HG02623 (cell line): Measurements from ENCODE around the gene TTC7B.

Source experiments
- ATAC-seq: cut with Tn5 transposase; IDR thresholded peaks from one replicate; pipeline ENCODE4 v1.9.1; 2021; ENCODE audit warnings: moderate library complexity; ENCODE audit not compliant: unreplicated experiment

The TTC7B gene

GRCh38 chr14:90567991-90568390 lies 248.2 kb downstream of the TTC7B start:
- ATAC-seq = no peak

GRCh38 chr14:90567191-90567590 lies 249.0 kb downstream of the TTC7B start:
- no peak for ATAC-seq

DNA sequence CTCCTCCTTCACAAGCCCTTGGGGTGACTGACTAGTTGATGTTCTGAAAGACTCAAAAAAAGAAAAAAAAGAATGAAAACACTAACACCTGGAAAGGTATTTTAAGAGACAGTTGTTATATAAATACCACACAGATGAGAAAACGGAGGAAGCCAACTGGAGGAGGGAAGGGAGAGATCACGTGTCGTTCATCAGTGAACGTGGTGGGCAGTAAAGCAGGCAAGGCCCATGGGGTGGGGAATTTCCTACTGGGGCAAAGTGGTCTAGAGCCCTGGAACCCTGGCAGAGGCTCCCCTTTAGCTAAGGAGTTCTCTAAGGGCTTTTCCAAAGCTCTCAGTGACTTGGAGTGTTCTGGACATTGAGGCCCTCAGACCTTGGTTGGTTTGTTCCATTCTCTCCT lies 249.7 kb downstream of the TTC7B start:
- no peak for ATAC-seq

GRCh38 chr14:90564496-90564895 lies 251.7 kb downstream of the TTC7B start:
- no peak for ATAC-seq

GRCh38 chr14:90562652-90563051 lies 253.6 kb downstream of the TTC7B start:
- no peak for ATAC-seq

DNA sequence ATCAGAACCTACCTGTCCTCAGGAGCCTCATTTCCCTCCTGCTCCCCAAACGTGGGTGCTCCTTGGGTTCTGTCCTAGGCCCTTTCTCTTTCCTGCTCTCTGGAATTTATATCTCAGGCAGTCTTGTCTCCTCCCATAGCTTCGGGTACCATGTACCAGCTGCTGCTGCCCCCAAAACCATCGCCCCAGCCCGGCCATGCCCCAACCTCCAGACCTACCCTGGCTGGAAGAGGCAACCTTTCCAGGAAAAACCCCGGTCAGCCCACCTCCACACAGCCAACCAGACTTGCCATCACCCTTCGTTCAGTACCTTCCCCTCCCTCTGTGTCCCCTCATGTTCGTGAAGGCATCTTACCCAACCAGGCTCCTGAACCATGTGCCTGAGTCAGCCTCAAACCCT lies 254.3 kb downstream of the TTC7B start:
- no peak for ATAC-seq

DNA sequence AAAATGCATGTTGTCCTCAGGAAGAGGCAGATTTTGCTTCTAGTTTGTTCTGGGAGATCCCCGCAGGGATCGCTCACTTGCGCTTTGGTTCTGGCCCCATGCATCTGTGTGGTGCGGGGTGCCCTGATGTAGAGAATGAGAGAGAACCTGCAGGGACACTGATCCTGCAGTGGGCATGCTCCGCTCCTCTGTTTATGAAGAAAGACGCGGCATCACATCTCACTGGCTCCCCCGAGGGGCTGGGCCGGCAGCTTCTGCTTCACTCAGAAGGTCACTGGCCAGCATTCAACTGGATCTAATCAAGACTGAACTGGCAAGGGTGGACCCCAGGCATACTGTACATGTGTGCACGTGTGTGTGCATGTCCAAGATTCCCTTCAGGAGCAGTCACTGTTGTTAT lies 255.2 kb downstream of the TTC7B start:
- ATAC-seq = no peak

DNA sequence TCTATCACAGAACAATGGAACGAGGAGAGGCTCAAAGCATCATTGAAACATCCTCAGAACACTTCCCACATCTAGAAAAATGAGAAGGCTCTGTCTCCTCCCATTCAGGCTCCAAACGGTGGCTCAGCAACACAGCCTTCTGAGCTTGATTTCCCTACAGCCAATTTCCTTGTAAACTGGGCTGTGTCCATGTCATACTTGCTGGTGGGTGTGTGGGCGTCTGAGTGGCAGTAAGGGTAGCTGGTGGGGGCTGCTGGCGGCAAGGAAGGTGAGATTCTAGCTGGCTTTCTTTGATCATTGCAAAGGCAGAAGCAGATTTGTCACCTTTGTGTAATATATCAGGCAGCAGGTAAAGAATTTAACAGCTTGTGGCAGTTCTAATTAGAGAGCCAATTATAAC lies 255.7 kb downstream of the TTC7B start:
- no peak for ATAC-seq

- no peak for ATAC-seq
These were observed 256.3 kb downstream of the TTC7B start for GRCh38 chr14:90559811-90560492.

GRCh38 chr14:90558983-90559590 lies 257.1 kb downstream of the TTC7B start:
- no peak for ATAC-seq

DNA sequence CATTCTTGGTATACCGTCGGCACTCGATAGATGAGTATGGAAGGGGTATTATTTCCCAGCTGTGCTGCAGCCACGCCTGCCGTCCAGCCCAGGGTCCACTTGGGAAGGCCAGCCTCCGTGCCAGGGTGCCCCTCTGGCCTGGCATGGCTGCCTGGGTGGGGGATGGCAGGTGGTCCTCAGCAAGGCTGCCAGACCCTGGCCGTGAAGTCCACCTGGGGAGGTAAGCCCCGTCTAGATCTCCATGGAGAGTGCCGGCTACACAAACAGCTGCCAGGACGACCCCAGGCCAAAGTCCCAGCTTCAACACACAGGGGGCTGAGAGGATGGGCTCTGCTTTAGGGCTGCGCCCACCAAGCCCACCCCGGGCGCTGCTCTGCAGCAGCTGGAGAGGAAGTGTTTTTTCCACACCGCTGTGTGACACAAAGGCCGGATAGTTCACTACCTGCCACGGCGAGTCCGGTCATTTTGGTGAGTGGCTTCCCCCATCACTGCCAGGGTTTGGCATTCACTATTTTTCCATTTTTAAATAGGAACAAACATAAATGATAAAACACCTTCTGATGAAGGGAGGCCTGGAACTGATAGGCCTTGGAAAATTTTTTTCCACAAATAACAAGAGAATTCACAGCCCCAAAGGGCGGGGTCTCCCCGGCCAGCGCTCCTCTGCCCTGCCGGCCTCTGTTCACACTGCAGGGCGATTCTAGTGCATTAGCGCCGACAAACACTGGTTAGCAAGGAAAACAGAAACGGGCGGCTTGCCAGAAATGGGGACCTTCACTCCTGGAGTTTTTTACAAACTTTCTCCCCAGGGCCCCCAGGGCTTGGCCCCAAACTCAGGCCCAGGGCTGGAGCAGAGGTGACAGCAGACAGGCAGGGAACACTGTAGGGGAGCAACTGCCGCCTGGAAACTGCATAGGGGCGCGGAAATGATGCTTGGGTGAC lies 257.9 kb downstream of the TTC7B start:
- ATAC-seq = no peak

DNA sequence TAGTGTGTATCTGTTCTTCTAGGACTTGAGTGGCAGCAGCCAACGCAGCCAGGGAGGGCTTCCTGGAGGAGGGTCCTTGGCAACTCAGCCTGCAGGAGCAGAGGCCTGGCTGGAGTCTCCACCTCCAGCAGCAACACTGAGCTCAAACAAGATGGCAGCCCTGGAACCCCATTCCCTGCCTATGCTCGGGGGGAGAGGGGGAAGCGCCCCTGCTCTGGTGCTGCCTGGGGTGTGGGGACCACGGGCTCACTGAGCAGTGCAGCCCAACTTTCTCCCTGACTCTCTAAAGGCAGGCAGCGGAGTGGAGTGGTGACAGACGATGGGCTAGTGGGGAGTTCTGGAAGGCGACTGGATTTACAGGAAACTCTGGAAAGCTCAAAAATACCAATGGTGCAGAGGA lies 258.7 kb downstream of the TTC7B start:
- no peak for ATAC-seq

DNA sequence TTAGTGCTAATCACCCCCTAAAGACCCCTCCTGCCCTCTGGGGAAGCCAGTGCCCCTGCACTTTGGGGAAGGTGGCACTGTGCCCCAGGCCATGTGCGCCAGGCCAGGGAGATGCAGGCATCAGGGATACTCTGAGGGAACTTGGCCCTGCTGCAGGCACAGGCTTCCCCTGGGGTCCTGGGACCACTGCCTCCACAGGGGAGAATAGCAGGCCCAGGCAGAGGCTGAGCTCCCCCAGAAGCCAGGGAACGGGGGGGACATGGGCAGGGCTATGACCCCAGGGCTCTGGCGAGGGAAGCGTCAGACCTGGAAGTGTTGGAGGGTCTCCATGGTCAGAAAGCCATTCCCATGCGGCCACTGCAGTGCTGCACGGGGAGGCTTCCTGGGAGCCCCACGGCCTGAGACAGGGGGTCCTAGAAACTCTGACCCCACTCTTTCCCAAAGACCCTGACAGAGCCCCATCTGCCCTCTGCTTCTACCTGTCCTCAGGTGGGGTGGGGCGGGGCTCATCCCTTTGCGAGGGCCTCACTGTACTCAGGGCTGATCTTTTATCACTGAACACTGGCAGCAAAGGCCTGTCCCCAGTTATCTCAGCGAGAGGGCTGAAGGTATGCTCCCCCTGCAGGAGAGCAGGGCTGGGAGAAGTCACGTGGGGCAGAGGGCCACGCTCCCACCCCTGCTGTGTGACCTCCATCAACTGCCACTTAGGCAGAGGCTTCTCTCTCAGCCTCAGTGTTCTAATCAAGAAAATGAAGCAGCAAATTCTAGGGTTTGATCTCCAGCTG lies 259.4 kb downstream of the TTC7B start:
- ATAC-seq = no peak

- no peak for ATAC-seq
These were observed 260.2 kb downstream of the TTC7B start for GRCh38 chr14:90556012-90556477.

DNA sequence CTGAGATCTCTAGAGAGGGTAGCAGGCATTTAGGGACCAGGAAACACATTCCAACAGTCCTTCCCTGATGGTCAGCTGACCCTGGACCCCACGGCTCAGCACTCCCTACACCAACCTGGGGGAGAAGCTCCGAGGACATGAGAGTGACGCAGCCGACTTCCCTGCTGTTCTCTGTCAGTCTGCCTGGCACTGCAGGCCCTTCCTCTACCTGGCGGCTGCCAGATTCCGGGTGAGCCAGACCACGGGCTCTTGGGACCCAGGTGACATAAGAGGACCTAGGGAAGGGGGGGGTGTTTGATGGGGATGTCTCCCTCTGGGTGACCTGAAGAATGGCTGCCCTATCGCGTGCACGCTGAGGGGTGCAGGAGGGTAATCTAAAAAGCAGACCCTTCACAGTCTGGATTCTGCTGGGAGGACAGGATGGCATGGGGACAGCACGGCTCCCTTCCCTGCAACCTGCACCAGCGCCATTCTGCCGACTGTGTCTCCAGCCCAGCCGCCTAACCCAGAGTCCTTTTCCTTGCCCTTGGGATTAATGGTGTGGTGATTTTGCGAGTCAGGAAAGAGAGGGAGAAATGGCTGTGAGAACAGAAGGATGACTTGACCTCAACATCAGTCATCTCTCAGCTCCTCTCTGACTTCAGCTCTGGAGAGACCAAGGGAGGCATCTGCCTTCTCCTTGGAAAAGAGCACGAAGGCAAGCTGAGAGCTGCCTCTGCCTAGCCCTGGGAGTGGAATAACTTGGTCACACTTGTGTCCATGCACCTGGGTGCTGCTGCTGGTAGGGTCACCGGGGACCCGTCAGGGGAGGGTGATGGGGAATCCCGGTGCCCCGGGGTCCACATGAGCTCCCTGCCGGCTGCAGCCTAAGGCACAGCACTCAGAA lies 260.9 kb downstream of the TTC7B start:
- no peak for ATAC-seq

- ATAC-seq = no peak
These were observed 261.9 kb downstream of the TTC7B start for GRCh38 chr14:90554341-90554740.

DNA sequence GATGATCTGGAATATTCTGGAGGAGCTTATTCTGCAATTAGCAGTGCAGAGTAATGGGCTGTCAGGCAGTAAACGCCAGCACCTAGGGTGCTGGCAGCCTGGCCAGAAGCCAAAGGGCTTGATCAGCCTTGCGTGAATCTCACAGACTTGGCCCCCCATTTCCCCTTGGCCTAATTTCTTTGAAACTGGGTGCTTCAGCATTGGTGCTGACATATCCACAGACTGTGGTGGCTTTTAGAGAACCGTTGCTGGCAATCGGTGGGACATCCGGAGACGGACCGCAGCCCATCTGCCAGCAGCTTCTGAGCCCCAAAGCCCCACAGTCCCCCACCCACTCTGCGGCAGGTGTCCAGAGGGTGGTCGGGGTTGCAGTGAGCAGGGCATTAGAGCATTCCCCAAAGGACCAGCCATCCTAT lies 262.3 kb downstream of the TTC7B start:
- no peak for ATAC-seq

DNA sequence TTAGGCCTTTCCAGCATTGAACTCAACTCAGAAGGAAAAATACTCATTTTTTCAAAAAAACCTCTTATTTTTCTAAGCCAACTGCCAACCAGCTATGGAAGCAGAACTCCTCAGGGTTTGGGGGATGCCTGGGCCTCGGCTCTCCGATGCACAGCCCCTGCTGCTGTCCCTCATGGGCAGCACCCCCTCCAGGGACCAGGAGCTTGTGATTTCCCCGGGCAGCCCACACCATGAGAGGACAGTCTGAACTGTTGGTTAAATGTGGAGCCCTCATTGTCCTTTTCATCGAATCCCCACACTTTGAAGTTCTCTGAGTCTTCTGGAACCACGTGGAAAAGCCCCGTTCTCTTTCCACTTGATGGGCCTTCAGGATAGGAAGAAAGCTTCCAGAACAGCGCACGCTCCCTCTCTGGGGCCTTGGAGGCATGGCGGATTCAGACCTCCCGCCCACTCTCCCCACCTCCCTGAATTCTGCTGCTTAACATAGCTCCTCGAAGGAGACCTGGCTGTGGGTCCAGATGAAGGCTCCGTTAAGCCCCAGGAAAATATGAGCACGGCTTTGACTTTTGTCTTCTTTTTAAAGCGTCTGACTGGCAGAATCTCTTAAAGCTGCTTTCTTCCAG lies 262.8 kb downstream of the TTC7B start:
- no peak for ATAC-seq

DNA sequence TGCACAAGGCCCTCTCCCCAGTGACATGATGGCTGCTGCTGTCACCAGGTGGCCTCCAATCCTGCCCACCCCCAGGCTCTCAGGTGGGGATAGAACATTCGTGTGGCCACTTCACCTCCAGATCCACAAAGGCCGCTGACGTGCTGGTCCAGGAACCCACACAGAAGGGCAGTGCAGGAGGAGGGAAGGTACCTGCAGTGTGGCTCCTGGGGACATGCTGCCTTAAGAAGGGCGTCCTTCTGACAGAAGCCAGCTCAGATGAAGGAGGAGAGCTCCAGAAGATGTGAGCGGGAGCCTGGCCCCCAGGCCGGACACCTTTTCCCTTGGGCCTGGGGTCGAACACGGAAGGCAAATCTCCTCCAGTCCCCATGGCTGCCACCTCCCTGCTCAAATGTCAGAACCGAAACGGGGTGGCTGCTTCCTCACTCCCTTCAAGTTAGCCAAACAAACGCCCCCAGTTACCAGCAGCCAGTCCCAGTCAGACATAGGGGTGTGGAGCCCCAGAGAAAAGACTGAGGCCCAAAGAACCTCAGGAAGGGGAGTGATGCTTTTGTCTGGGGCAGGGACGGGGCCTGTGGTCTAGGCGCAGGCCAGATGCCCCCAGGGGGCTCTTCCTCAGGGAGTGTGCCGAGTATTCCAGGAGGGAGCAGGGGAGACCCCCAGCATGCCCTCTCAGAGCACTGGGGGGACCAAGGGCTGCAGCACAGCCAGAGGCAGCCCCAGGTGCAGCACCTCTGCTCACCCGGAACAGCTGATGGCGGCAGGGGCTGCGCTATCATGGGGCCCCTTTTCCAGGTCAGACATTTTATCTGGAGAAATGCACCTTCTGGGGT lies 263.5 kb downstream of the TTC7B start:
- ATAC-seq = no peak
